HFFc6 (cell line): Measurements from ENCODE around the gene ITIH4. TPM values are rescaled to one million over a fixed set of nuclear protein-coding genes. Genes with fewer than 3 reads are reported as not detected.

Experiments used
- DNase-seq: peaks from one replicate; pipeline ENCODE4 v3.0.0-alpha.2; 2018
- H3K27ac Mint-ChIP-seq: 2 replicates; pipeline ENCODE4 v1.8.0; 2020; ENCODE audit warnings: mild to moderate bottlenecking, mixed read lengths
- H3K27me3 Mint-ChIP-seq: 2 replicates; pipeline ENCODE4 v1.8.0; 2021; ENCODE audit warnings: mild to moderate bottlenecking, moderate library complexity, mixed read lengths; ENCODE audit not compliant: insufficient read depth
- H3K36me3 Mint-ChIP-seq: 2 replicates; pipeline ENCODE4 v1.8.0; 2021; ENCODE audit warnings: low read depth, mixed read lengths
- H3K4me1 Mint-ChIP-seq: 2 replicates; pipeline ENCODE4 v1.8.0; 2020; ENCODE audit warnings: low read depth, mixed read lengths
- H3K4me3 Mint-ChIP-seq: 2 replicates; pipeline ENCODE4 v1.8.0; 2020; ENCODE audit warnings: mild to moderate bottlenecking, moderate library complexity, mixed read lengths
- H3K9me3 Mint-ChIP-seq: 2 replicates; pipeline ENCODE4 v1.8.0; 2020; ENCODE audit warnings: mild to moderate bottlenecking, mixed read lengths
- CTCF ChIP-seq: fragments of 200-600 bp; sonication (generic); IDR thresholded peaks from 2 replicates; pipeline ENCODE4 v1.5.0; 2021; ENCODE audit warnings: antibody characterized with exemption, mild to moderate bottlenecking
- total RNA-seq, 6 experiments: library from RNA; stranded (reverse); fragmentation: NEBNext Ultra II Directional; extraction: Animal tissue kit (Norgen Biotek cat#: 25700); gene quantifications; 2 replicates in 1 of 6; 3 replicates in 5 of 6; pipeline ENCODE4 v1.2.3, GENCODE V29; 2021

Gene ITIH4
- total RNA-seq, 6 experiments from 2014 or later = 0.55 to 2.4 (median 0.79) TPM

- Mint-ChIP-seq H3K9me3 (no peaks in the 10 kb centered on the region), H3K27ac (no peak overlapping the region), H3K27me3 (peaks cover 3% of the 10 kb centered on the region), H3K4me1 (no peaks in the 10 kb centered on the region), H3K4me3 (no peak overlapping the region), H3K36me3 (peaks cover 10% of the 10 kb centered on the region)
- no peak for DNase-seq
- TF ChIP-seq CTCF = no peak
These were observed 12.0 kb upstream of the ITIH4 start for GRCh38 chr3:52842424-52842823.

GRCh38 chr3:52841981-52842340 lies 11.5 kb upstream of the ITIH4 start:
- peaks cover 11% of the 10 kb centered on the region for H3K36me3 Mint-ChIP-seq
- H3K4me3 Mint-ChIP-seq = no peak overlapping the region
- H3K9me3 Mint-ChIP-seq = no peaks in the 10 kb centered on the region
- H3K27me3 Mint-ChIP-seq = peaks cover 3% of the 10 kb centered on the region
- H3K4me1 Mint-ChIP-seq = no peaks in the 10 kb centered on the region
- no peak overlapping the region for H3K27ac Mint-ChIP-seq
- DNase-seq = no peak
- TF ChIP-seq CTCF = no peak

GRCh38 chr3:52841211-52841980 lies 10.9 kb upstream of the ITIH4 start:
- no peaks in the 10 kb centered on the region for H3K4me1 Mint-ChIP-seq
- DNase-seq = no peak
- no peak for TF ChIP-seq CTCF
- H3K9me3 Mint-ChIP-seq = no peaks in the 10 kb centered on the region
- peaks cover 3% of the 10 kb centered on the region for H3K27me3 Mint-ChIP-seq
- H3K4me3 Mint-ChIP-seq = no peak overlapping the region
- no peak overlapping the region for H3K27ac Mint-ChIP-seq
- peaks cover 11% of the 10 kb centered on the region for H3K36me3 Mint-ChIP-seq

GRCh38 chr3:52839892-52840545 lies 9.5 kb upstream of the ITIH4 start:
- no peak overlapping the region for H3K27ac Mint-ChIP-seq
- no peak for TF ChIP-seq CTCF
- no peaks in the 10 kb centered on the region for H3K9me3 Mint-ChIP-seq
- peaks cover 11% of the 10 kb centered on the region for H3K36me3 Mint-ChIP-seq
- no peak overlapping the region for H3K4me3 Mint-ChIP-seq
- H3K4me1 Mint-ChIP-seq = peaks cover 8% of the 10 kb centered on the region; the same call in 1 of the 2 replicates
- no peak for DNase-seq
- no peaks in the 10 kb centered on the region; the same call in 1 of the 2 replicates for H3K27me3 Mint-ChIP-seq

GRCh38 chr3:52839268-52839575 lies 8.8 kb upstream of the ITIH4 start:
- Mint-ChIP-seq H3K27me3 (no peaks in the 10 kb centered on the region; the same call in 1 of the 2 replicates), H3K36me3 (peaks cover 11% of the 10 kb centered on the region), H3K9me3 (no peaks in the 10 kb centered on the region), H3K4me3 (no peak overlapping the region), H3K27ac (no peak overlapping the region), H3K4me1 (peaks cover 9% of the 10 kb centered on the region; the same call in 1 of the 2 replicates)
- no peak for TF ChIP-seq CTCF
- no peak for DNase-seq
